Measurements from ENCODE around the gene HMCN1. TPM values are rescaled to one million over a fixed set of nuclear protein-coding genes. Genes with fewer than 3 reads are reported as not detected.

The HMCN1 gene
- total and polyA plus RNA-seq, 2 experiments from 2014 or later: 1.6 to 8.7 TPM

- TF ChIP-seq ZNF331 (CRISPR knock-in tag; IDR thresholded peaks at IDR 0.05; ENCODE audit: low read depth) (no peak), REST (IDR thresholded peaks at IDR 0.05; ENCODE audit: unreplicated experiment) (no peak), JUNB (IDR thresholded peaks at IDR 0.05; ENCODE audit: unreplicated experiment) (no peak)
Measured at GRCh38 chr1:186093437-186093836, 359.2 kb downstream of the HMCN1 start (continued).

- H3K9me3 Mint-ChIP-seq: no peaks in the 10 kb centered on the region
- Histone ChIP-seq H4K20me1 (replicated peaks; ENCODE audit: insufficient read depth) (no peaks in the 10 kb centered on the region), H3F3A (replicated peaks; ENCODE audit: low read depth) (no peaks in the 10 kb centered on the region), H3K4me2 (no peak overlapping the region), H3K9me2 (ENCODE audit: insufficient read depth) (no peaks in the 10 kb centered on the region), H3K79me2 (replicated peaks; ENCODE audit: insufficient read depth) (no peaks in the 10 kb centered on the region), H3K4me3 (no peak overlapping the region), H3K4me1 (ENCODE audit: insufficient read depth) (no peaks in the 10 kb centered on the region), H3K27me3 (ENCODE audit: insufficient read depth) (no peaks in the 10 kb centered on the region), H3K36me3 (ENCODE audit: insufficient read depth) (no peaks in the 10 kb centered on the region), H2AFZ (no peak overlapping the region), H3K27ac (ENCODE audit: low read depth) (no peak overlapping the region)
- H3K36me3 Mint-ChIP-seq (ENCODE audit: low read depth): no peaks in the 10 kb centered on the region
- H3K4me1 Mint-ChIP-seq: peaks cover 6% of the 10 kb centered on the region
- no peak for TF ChIP-seq JUNB (IDR thresholded peaks at IDR 0.05; ENCODE audit: unreplicated experiment)
- TF ChIP-seq ZNF331 (CRISPR knock-in tag; IDR thresholded peaks at IDR 0.05; ENCODE audit: low read depth): no peak
- no peak for TF ChIP-seq STAT1 (IDR thresholded peaks at IDR 0.05; ENCODE audit: unreplicated experiment)
- no peak for TF ChIP-seq CTCF (conservative IDR thresholded peaks at IDR 0.05; ENCODE audit: low read depth in 2 of 2)
- H3K4me3 Mint-ChIP-seq: no peak overlapping the region
- H3K27ac Mint-ChIP-seq: 0 out of 2 replicates have a peak overlapping the region, but pooled peaks have one; percentile 27
- H3K27me3 Mint-ChIP-seq (ENCODE audit: insufficient read depth, low read depth, poor library complexity): no peaks in the 10 kb centered on the region
- ATAC-seq (no peak), DNase-seq (ENCODE audit: low spot score) (no peak)
Measured at GRCh38 chr1:186094172-186094571, 360.0 kb downstream of the HMCN1 start.

- Histone ChIP-seq H4K20me1 (replicated peaks; ENCODE audit: insufficient read depth) (no peaks in the 10 kb centered on the region), H3K36me3 (ENCODE audit: insufficient read depth) (no peaks in the 10 kb centered on the region), H3K27ac (ENCODE audit: low read depth) (no peak overlapping the region), H3K9me2 (ENCODE audit: insufficient read depth) (no peaks in the 10 kb centered on the region), H3K4me2 (no peak overlapping the region), H2AFZ (no peak overlapping the region), H3K27me3 (ENCODE audit: insufficient read depth) (no peaks in the 10 kb centered on the region), H3K79me2 (replicated peaks; ENCODE audit: insufficient read depth) (no peaks in the 10 kb centered on the region), H3K4me3 (no peak overlapping the region), H3F3A (replicated peaks; ENCODE audit: low read depth) (no peaks in the 10 kb centered on the region), H3K4me1 (ENCODE audit: insufficient read depth) (no peaks in the 10 kb centered on the region)
- Mint-ChIP-seq H3K4me3 (no peak overlapping the region), H3K27me3 (ENCODE audit: insufficient read depth, low read depth, poor library complexity) (no peaks in the 10 kb centered on the region), H3K9me3 (no peaks in the 10 kb centered on the region), H3K36me3 (ENCODE audit: low read depth) (no peaks in the 10 kb centered on the region), H3K27ac (0 out of 2 replicates have a peak overlapping the region, but pooled peaks have one; percentile 5), H3K4me1 (peaks cover 3% of the 10 kb centered on the region; the same call in 1 of the 3 replicates)
- DNase-seq (ENCODE audit: low spot score) (no peak), ATAC-seq (no peak)
- TF ChIP-seq POLR2AphosphoS5 (IDR thresholded peaks at IDR 0.05; ENCODE audit: low read depth): no peak
- TF ChIP-seq STAT1 (IDR thresholded peaks at IDR 0.05; ENCODE audit: unreplicated experiment): no peak
Measured at GRCh38 chr1:186099336-186100104, 365.3 kb downstream of the HMCN1 start.
